ENCODE data around the gene TRIM4.
"Not testable (repeated sequence)": the region's sequence is repeated elsewhere in the genome, so short reads cannot be mapped to it uniquely, and the experiment has no call there.

Gene TRIM4

GRCh38 chr7:99947608-99948007 lies 28.3 kb upstream of the TRIM4 start:
- no peak overlapping the region for H3K9ac ChIP-seq
- peaks cover 0 to 13% (median 10%) of the 10 kb centered on the region in 10 experiments; a peak in 14 of 20 replicates for H3K4me1 ChIP-seq
- H3K27me3 ChIP-seq: no peaks in the 10 kb centered on the region
- peaks cover 20 to 29% (median 26%) of the 10 kb centered on the region in 11 experiments for H3K9me3 ChIP-seq (replicated peaks in 1 of 11)
- no peak overlapping the region for H3K4me3 ChIP-seq
- H3K4me2 ChIP-seq: peak overlapping the region in 1 of 11 experiments; percentile 10; a peak in 1 of 22 replicates
- H4K20me1 ChIP-seq: no peaks in the 10 kb centered on the region
- no peaks in the 10 kb centered on the region for H3K36me3 ChIP-seq
- no peak overlapping the region for H3K27ac ChIP-seq
- TF ChIP-seq Cebpa-rat (IDR thresholded peaks at IDR 0.05): no peak

- Histone ChIP-seq H3K9ac (no peak overlapping the region), H3K27me3 (no peaks in the 10 kb centered on the region), H4K20me1 (no peaks in the 10 kb centered on the region), H3K36me3 (no peaks in the 10 kb centered on the region), H3K27ac (no peak overlapping the region), H3K4me2 (peak overlapping the region in 9 of 11 experiments; percentile 10 to 56 (median 47); a peak in 15 of 22 replicates), H3K9me3 (replicated peaks in 1 of 11) (peaks cover 0 to 15% (median 3%) of the 10 kb centered on the region in 11 experiments; a peak in 10 of 22 replicates), H3K4me3 (no peak overlapping the region), H3K4me1 (peaks cover 0 to 13% (median 10%) of the 10 kb centered on the region in 10 experiments; a peak in 13 of 20 replicates)
- no peak for TF ChIP-seq Cebpa-rat (IDR thresholded peaks at IDR 0.05)
Observed at GRCh38 chr7:99944497-99945070, 25.3 kb upstream of the TRIM4 start.

DNA sequence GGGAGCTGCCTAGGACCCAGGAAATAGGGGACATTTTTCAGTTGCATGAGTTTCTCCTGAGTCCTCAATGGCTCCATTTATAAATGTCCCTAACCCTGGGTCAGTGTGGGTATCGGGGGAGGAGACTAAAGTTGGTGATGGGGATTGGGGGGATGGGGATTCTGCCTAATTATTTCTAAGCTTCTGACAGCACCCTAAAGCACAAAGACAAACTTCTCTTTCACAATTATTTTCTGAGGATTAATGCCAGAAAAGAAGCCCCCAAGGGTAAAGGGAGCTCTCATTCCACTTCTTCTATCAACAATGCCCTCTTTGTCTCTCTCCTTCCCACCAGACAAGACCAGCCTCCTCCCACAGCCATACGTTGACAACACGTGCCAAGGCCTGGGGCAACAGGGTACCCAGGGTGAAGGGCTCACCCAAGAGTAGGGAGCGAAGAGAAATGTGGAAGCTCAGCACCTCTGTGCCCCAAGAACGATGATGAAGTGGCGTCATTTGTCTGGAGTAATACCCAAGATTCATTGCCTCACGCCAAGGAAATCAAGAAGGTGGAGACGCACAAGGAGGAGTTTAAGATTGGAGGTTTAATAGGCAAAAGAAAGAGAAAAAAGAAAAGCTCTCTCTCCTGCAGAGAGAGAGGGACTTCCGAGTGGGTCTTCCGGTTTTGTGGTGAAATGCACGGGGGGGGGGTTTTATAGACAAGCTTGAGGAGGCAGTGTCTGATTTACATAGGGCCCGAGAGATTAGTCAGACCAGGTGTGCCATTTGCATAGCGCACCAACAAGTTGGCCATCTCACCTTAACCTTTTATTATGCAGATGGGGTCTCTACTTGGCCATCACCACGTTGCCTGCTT lies 24.5 kb upstream of the TRIM4 start:
- Histone ChIP-seq H3K27me3 (no peaks in the 10 kb centered on the region), H3K4me3 (no peak overlapping the region), H3K27ac (no peak overlapping the region), H3K4me1 (peaks cover 0 to 13% (median 10%) of the 10 kb centered on the region in 10 experiments; a peak in 13 of 20 replicates), H3K36me3 (no peaks in the 10 kb centered on the region), H3K9ac (no peak overlapping the region), H4K20me1 (no peaks in the 10 kb centered on the region), H3K4me2 (peak overlapping the region in 9 of 11 experiments; percentile 10 to 56 (median 47); a peak in 16 of 22 replicates), H3K9me3 (replicated peaks in 1 of 11) (peaks cover 1 to 13% (median 5%) of the 10 kb centered on the region in 11 experiments; a peak in 14 of 22 replicates)
- no peak for TF ChIP-seq Cebpa-rat (IDR thresholded peaks at IDR 0.05)

GRCh38 chr7:99938296-99938695 lies 19.0 kb upstream of the TRIM4 start:
- Histone ChIP-seq H4K20me1 (no peaks in the 10 kb centered on the region), H3K4me3 (no peak overlapping the region), H3K27me3 (no peaks in the 10 kb centered on the region), H3K9ac (no peak overlapping the region), H3K9me3 (replicated peaks in 1 of 11) (peaks cover 10 to 22% (median 15%) of the 10 kb centered on the region in 11 experiments; a peak in 19 of 22 replicates), H3K27ac (no peak overlapping the region), H3K4me2 (no peak overlapping the region), H3K36me3 (no peaks in the 10 kb centered on the region), H3K4me1 (no peaks in the 10 kb centered on the region; a peak in 1 of 20 replicates)
- no peak for TF ChIP-seq Cebpa-rat (IDR thresholded peaks at IDR 0.05)

- not testable (repeated sequence) for H4K20me1 ChIP-seq, H3K27ac ChIP-seq, H3K4me1 ChIP-seq, H3K9ac ChIP-seq, H3K27me3 ChIP-seq, H3K4me3 ChIP-seq, H3K36me3 ChIP-seq
- Histone ChIP-seq H3K9me3 (replicated peaks in 1 of 11) (peaks cover 10 to 18% (median 13%) of the 10 kb centered on the region in 11 experiments; a peak in 19 of 22 replicates), H3K4me2 (0 out of 22 replicates have a peak overlapping the region, but pooled peaks of 1 of the 11 experiments have one; percentile 3)
Observed at GRCh38 chr7:99935009-99935408, 15.7 kb upstream of the TRIM4 start.

- no peak for TF ChIP-seq Cebpa-rat (IDR thresholded peaks at IDR 0.05)
- no peak overlapping the region for H3K9ac ChIP-seq
- no peaks in the 10 kb centered on the region for H3K36me3 ChIP-seq
- no peak overlapping the region for H3K27ac ChIP-seq
- H3K4me1 ChIP-seq: peaks cover 10 to 25% (median 17%) of the 10 kb centered on the region in 10 experiments; a peak in 18 of 20 replicates
- H3K4me2 ChIP-seq: peak overlapping the region in 1 of 11 experiments; percentile 81; a peak in 1 of 22 replicates
- no peaks in the 10 kb centered on the region for H4K20me1 ChIP-seq
- no peaks in the 10 kb centered on the region for H3K9me3 ChIP-seq (replicated peaks in 1 of 11)
- peaks cover 0 to 23% (median 16%) of the 10 kb centered on the region in 11 experiments; a peak in 13 of 22 replicates for H3K27me3 ChIP-seq
- no peak overlapping the region for H3K4me3 ChIP-seq
Observed at GRCh38 chr7:99930376-99930775, 11.0 kb upstream of the TRIM4 start.

- no peak overlapping the region for H3K27ac ChIP-seq
- peaks cover 10 to 29% (median 17%) of the 10 kb centered on the region in 10 experiments; a peak in 18 of 20 replicates for H3K4me1 ChIP-seq
- peak overlapping the region in 6 of 11 experiments; percentile 28 to 56 (median 46); a peak in 5 of 22 replicates for H3K9ac ChIP-seq
- H3K9me3 ChIP-seq (replicated peaks in 1 of 11): no peaks in the 10 kb centered on the region
- peak overlapping the region; percentile 73 to 90 (median 78) for H3K4me2 ChIP-seq
- no peaks in the 10 kb centered on the region for H3K36me3 ChIP-seq
- no peak for TF ChIP-seq Cebpa-rat (IDR thresholded peaks at IDR 0.05)
- H3K27me3 ChIP-seq: peaks cover 0 to 23% (median 16%) of the 10 kb centered on the region in 11 experiments; a peak in 13 of 22 replicates
- no peak overlapping the region; a peak in 2 of 20 replicates for H3K4me3 ChIP-seq
- no peaks in the 10 kb centered on the region for H4K20me1 ChIP-seq
Observed at GRCh38 chr7:99929730-99930053, 10.4 kb upstream of the TRIM4 start.

DNA sequence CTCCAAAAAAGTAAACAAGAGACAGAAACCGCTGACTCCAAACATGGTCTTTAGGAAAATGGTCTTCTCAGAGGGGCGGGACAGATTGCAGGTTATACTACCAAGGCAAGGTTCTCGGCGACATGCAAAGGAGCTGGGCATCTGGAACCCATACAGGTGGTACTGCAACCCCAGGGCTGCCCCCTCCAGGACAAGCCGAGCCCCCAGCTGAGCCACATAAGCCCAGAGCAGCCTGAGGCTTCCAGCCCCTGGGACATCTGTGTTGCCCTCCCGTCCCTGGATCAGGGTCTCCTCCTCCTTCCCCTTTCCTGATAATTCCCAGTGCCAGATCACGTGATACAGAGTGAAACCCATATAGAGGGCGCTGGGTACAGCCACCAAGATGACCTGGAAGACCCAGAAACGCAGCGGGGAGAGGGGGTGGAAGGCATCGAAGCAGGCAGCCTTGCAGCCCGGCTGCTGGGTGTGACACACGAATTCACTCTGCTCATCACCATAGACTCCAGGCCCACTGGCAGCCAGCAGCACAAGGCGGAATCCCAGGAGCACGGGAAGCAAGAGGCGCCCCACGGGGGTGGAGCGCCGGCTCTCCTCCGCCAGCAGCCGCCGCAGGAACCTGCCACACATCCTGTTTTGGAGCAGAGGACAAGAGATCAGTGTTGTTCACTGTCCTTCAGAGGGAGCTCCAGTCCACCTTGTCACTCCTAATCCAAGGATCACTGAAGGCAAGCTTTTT lies 9.8 kb upstream of the TRIM4 start, which contains the start of gene GJC3:
TSS of gene GJC3 (minus strand) at position 627 of the 736 bp plus-strand sequence. CDS start at position 627, 0 bp downstream.
- Histone ChIP-seq H3K9me3 (replicated peaks in 1 of 11) (no peaks in the 10 kb centered on the region), H4K20me1 (no peaks in the 10 kb centered on the region), H3K36me3 (no peaks in the 10 kb centered on the region), H3K4me1 (peaks cover 10 to 29% (median 17%) of the 10 kb centered on the region in 10 experiments; a peak in 18 of 20 replicates), H3K4me3 (peak within 1 kb of the TSS; percentile 27 to 61 (median 45); a peak in 16 of 20 replicates), H3K9ac (peak within 1 kb of the TSS in 10 of 11 experiments; percentile 25 to 59 (median 47); a peak in 15 of 22 replicates), H3K27ac (peak within 1 kb of the TSS in 5 of 11 experiments; percentile 17 to 45 (median 32); a peak in 5 of 22 replicates), H3K27me3 (peaks cover 0 to 23% (median 16%) of the 10 kb centered on the region in 11 experiments; a peak in 13 of 22 replicates), H3K4me2 (peak within 1 kb of the TSS; percentile 73 to 90 (median 78))
- no peak for TF ChIP-seq Cebpa-rat (IDR thresholded peaks at IDR 0.05)

Data from BLaER1 treated with 17β-estradiol and CSF1 and Interleukin-3, amounts not matched to agents 10 nM and 100 nM (cell line).